NCI-H2227 treated with DMSO at 0.1 percent for 48 hours (cell line): ENCODE measurements around the gene SYNCRIP.
A peak's percentile ranks its signal among the peaks of the same experiment; 100 is the strongest.
"Not testable (repeated sequence)": the region's sequence is repeated elsewhere in the genome, so short reads cannot be mapped to it uniquely, and the experiment has no call there.

Experiments used
- DNase-seq: peaks from one replicate; lab custom pipeline; 2025; lab: John Stamatoyannopoulos, UW

The SYNCRIP gene

DNA sequence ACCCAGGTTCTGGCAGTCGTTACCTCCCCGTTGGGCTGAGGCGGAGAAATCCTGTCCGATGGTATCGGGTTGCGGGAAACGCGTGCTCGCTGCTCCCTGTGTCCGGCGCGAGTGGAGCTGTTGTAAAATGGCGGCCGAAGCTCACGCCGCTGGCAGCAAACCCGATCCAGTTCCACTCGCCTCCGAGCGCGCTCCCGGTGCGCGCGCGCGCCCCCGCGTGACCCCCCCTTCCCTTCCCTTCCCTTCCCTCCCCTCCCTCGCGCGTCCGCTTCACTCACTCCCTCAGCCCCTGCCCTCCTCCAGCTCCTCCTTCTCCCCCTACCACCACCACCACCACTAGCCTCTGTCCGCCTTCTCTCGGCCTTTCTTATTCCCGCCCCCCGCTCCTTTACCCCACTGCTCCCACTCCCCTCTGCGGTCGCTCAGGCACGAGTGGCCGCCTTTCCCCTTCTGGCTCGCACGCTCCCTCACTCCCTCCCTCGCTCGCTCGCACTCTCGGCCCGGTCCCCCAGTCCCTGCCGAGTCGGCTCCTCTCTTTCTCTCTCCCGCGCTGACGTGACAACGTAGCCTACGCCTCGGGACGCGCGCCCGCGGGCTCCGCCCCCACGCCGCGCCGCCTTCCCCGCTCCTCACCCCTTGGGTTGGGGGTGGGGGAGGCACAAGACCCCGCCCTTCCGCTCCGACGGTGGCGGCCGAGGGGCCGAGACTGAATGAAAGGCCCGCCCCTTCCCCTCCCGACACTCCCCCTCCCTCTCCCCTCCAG is at the start of gene SYNCRIP:
SYNCRIP (minus strand) TSS at position 113 of the 763 bp plus-strand sequence. CDS start 1,447 bp downstream, outside the sequence.
- peak; percentile 88 for DNase-seq

DNA sequence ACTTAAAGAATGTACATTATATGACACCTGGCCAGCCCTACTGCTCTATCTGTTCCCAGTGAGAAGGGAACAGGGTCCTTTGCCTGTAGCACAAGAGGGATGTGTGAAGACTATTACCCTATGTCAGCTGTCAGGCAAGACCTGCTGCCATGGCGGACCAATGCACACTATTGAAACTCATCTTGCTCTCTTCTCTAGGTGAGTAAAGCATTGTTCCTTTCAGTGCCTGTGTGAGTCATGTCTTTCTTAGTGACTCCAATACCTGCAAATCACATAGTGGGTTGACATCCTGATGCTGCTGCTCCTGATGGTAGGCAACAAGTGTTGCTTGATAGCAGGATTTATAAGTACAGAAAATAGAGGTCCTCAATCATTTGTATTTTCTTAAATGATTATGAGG is 48.8 kb upstream of the SYNCRIP start:
- DNase-seq: no peak

DNA sequence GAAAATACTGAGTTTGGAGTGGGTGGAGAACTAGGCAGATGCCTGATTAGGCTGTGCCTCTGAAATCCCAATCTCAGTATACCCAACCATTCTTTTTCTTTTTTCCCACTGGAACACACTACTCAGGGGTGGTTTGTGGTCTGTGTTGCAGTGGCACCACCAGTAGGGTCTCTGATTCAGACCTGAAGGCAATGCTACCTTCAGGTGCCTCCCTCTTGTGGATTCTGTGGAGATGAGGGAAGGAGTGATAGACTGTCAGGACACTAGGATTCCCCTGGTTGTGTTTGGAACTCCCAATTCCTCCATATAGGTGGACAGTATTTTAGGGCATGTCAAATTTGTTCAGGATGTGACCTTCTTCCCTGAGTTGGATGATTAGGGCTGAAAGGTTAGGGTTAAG is 47.4 kb upstream of the SYNCRIP start:
- no peak for DNase-seq

DNA sequence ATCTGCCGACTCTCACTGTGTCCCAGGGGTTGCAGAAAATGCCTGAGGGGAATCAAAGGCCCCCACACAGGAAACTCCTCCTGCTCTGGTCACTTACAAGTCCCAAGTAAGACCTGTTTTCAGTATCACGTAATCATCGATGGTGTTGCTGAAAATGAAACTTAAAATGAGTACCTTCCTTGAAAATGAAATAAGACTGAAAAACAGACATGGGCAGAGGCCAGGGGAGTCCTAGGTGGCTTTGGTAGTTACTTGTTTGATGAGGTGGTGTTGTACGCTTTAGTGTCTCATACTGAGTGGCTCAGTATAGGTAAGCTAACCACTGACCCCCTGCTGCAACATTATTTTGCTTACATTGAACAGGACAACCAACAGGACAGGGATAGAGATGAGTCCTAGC is 43.0 kb upstream of the SYNCRIP start:
- DNase-seq: no peak

GRCh38 chr6:85684809-85685171 is 42.1 kb upstream of the SYNCRIP start:
- DNase-seq: no peak

- no peak for DNase-seq
Measured at GRCh38 chr6:85684133-85684808, 41.6 kb upstream of the SYNCRIP start.

DNA sequence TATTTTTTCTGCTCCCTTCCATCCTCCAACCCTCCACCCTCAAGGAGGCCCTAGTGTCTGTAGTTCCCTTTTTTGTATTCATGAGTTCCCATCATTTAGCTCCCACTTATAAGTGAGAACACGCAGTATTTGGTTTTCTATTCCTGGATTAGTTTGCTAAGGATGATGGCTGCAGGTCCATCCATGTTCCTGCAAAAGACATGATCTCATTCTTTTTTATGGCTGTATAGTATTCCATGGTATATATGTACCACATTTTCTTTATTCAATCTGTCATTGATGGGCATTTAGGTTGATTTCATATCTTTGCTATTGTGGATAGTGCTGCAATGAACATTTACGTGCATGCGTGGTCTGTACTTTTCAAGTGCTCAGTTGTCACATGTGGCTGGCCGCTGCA is 39.2 kb upstream of the SYNCRIP start:
- DNase-seq: not testable (repeated sequence)

DNA sequence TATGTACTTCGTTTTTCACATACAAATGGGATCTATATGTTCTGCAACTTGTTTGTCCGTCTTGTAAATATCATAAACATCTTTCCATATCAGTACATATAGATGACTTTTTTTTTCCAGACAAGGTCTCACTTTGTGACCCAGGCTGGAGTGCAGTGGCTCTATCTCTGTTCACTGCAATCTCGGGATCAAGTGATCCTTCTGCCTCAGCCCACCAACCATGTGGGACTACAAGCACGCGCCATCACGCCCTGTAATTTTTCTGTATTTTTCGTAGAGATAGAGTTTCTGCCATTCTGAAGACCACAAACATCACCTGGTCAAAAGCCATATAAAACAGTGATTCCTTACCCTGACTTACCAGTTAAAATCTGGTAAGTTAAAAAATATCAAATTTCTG is 37.7 kb upstream of the SYNCRIP start:
- no peak for DNase-seq

DNA sequence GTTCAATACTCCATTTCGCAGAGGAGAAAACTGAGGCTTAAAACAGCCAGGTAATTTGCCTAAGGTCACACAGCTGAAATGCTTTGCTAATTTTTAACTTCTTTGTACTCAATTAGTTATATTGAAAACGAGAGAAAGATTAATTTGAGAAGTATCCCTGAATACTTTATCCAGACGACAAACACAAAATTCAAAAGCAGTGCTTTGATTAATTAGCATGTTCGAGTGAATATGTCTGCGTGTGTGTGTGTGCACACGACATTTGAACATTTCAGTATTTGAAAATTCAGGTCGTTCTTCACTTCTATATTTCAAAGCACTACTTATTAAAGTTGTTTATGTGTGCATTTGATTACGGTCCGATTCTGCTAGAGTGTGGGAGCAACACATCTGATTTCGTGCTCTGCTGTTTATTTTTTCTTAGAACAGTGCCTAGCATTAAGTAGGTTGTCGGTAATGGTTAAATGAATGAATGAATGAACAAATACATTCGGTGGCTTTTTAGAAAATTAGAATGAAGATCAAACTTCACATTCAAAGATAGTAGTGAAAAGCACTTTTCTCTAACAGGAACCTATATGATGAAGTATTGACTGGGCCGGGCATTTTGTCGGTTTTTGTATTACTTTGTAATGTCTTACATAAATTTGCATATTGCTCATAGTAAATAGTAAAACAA is 36.9 kb upstream of the SYNCRIP start:
- no peak for DNase-seq

DNA sequence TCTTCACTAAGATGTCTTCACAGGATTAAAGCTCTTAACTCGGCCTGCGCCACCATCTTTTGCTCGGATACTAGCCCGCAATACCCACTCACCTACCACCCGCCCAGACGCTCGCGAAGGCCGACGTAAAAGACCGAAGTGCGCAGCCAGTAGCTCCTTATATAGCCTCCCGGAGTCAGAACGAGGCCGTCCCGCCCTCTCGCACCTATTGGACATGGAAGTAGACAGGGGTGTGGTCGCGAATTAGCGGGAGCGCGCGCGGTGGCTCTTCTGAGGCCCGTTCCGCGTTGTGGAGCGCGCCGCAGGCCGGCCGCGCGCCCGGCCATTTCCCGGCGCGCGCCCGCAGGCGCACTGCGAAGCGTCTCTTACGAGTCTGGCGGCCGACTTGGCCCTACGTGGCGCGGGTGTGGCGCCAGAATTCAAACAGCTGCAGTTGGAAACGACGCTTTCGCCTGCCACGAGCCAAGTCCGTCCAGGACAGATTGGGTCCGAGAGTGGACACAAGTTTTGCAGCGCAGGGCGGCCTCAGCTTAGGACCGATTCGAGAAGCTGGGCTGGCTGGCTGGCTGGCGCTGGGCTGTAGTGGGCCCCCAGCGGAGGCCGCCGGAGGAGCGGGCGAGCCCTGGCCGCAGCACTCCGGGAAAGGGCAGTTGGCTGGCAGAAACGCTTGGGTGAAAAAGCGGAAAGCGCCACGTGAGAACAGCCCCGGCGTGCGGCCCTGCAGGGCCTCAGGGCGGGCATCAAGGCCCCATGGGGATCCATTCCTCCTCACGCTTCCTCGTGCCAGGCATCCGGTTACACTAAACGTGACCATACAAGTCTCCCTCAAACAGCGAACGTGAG is 36.1 kb upstream of the SYNCRIP start:
- peak; percentile 94 for DNase-seq

DNA sequence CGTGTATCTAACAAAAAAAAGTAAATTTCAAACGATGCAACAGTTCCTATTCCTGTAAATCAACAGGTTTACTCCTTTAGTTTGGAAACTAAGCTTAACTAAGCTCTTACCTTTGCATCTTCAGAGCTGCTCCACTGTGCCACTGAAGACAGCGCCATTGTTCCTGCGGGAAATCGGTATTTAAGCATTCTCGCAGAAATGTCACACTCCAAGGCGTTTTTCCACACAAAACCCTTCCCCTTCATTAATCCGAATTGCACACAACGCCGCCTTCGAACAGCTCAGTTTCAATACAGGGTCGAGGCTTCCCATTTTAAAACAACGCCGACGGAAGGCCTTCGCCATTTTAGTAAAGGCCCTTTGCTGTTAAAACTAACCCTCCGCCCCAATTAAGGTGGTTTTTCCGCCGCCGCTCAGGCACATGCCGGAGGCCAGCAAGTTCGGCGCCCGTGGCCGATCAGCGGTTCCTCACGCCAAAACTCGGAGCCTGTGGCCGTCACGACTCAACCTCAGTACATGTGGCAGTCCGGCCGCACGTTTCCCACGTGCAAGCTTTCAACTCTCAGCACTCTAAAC is 35.4 kb upstream of the SYNCRIP start:
- no peak for DNase-seq

DNA sequence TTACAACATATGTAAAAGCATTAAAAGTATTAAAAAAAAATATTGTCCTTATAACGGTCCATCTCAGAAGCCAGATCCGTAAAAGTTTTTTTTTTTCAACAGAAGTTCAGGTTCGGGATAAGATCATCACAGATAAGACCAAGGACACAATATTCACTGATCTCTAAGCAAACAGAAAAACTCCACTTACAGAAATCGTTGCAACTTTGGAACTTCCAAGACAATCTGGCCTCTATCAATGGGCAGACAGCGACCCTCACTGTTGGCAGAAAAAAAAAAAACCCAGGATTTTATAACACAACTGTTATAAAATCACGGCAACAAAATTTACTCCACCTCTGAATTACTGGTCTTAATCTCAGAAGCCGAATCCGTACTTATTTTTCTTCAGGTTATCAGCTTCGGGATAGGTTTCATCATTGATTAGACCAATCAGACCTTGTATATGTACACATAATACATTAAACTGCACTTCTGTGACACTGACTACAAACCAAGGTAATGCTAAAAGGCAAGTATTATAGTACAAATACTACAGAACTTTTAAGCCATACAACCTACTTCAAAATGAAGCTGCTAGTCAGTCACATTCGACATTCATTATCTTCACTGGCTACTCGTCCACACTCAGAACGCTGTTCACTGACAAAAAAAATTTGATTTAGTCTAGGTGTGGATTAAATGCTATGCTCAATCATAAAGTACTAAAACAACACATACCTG is 34.7 kb upstream of the SYNCRIP start:
- DNase-seq: no peak

DNA sequence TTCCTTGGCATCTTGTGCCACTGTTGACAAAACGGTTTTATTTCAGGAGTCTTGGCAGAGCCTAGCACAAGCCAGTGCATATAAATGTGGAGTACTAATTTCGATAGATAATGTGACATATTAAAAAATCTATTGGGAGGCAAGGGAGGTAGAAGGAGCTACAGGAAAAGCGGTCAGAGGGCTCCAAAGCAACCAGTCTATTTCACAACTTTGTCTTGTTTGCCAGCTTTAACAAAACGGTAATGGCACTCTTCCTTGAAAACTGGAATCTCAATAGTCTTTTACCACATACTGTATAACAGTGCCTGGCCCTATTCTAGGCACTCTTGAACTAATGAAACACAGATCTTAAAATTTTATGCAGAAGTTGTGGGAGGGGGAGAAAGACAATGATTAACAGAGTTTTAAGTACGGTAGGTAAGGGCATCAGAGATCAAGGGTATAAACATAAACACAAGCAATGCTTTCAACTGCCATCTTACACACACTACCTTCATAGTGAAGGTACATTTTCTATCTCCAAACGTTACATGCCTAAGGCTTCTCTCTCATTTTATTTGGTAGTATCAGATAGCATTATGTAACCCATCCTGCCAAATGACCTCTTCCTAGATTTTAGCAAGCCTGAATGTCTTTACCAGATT is 33.5 kb upstream of the SYNCRIP start:
- DNase-seq: no peak

GRCh38 chr6:85675030-85675819 is 32.5 kb upstream of the SYNCRIP start:
- DNase-seq: no peak

DNA sequence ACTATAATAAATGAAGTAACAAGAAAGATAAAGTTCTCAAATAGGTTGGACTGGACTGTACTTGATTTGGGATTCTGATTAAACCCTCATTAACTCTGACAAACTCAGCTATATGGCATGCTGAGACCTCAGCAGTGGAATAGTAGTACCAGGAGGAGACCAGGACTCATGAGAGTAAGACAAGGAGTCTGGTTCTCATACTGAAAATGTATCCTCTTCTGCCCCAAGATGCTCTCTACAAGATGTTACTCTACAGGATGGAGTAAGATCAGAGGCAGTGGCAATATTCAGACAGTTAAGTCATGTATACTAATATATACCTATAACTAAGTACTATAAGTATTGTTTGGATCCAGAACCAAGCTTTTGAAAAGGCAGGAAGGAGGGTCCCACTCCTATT is 31.9 kb upstream of the SYNCRIP start:
- no peak for DNase-seq

GRCh38 chr6:85673198-85674139 is 30.8 kb upstream of the SYNCRIP start:
- no peak for DNase-seq

DNA sequence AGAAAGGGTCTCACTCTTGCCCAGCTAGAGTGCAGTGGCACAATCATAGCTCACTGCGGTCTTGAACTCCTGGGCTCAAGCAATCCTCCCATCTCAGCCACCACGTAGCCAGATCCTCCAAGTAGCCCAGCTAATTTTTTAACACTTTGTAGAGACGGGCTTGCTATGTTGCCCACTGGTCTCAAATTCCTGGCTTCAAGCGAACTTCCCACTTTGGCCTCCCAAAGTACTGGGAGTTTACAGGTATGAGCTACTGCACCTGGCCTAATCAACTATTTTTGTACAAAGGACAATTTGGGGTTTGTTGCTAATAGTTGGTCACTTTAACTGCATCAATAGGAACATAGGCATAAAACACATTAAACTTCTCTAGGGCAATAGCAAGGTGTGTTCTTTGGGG is 29.9 kb upstream of the SYNCRIP start:
- no peak for DNase-seq

DNA sequence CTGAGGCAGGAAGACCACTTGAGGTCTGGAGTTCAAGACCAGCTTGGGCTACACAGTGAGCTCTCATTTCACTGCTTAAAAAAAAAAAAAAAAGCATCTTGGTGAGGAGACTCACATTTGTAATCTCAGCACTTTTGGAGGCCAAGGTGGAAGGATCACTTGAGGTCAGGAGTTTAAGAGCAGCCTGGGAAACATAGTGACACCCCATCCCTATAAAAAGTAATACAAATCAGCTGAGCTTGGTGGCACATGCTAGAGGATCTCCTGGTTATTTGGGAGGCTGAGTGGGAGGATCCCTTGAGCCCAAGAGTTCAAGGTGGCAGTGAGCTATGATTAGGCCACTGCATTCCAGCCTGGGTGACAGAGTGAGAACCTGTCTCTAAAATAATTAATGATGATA is 29.4 kb upstream of the SYNCRIP start:
- no peak for DNase-seq

DNA sequence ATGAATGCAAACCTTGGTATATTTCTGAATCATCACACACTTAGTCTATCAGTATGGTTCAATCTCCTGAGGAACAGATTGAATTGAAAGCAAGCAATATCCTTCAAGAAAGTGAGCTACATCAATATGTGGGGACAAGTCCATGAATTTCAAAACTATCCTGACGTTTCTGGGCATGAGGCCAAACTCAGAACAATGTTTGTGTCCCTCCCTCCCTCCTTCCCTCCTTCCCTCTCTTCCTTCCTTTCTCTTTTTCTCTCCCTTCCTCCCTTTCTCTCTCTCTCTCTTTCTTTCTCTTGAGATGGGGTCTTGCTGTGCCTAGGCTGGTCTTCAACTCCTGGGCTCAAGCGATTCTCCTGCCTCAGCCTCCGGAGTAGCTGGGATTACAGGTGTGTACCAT is 27.9 kb upstream of the SYNCRIP start:
- DNase-seq: no peak
